Measurements from ENCODE around the gene NCK1.

Gene NCK1

GRCh38 chr3:136904746-136905145 lies 42.7 kb downstream of the NCK1 start:
- no peak for DNase-seq (ENCODE audit: extremely low spot score, insufficient read length, low read depth)
- no peak for FAIRE-seq

GRCh38 chr3:136905549-136905948 lies 43.5 kb downstream of the NCK1 start:
- FAIRE-seq (no peak), DNase-seq (ENCODE audit: extremely low spot score, insufficient read length, low read depth) (no peak)

GRCh38 chr3:136906725-136907124 lies 44.7 kb downstream of the NCK1 start:
- no peak for FAIRE-seq
- DNase-seq (ENCODE audit: extremely low spot score, insufficient read length, low read depth), result no peak

- FAIRE-seq (no peak), DNase-seq (ENCODE audit: extremely low spot score, insufficient read length, low read depth) (no peak)
Observed at GRCh38 chr3:136908297-136908696, 46.3 kb downstream of the NCK1 start.

- DNase-seq (ENCODE audit: extremely low spot score, insufficient read length, low read depth) (no peak), FAIRE-seq (peak; percentile 42)
Observed at GRCh38 chr3:136909187-136909586, 47.2 kb downstream of the NCK1 start.

- DNase-seq (ENCODE audit: extremely low spot score, insufficient read length, low read depth), result no peak
- FAIRE-seq, result no peak
Observed at GRCh38 chr3:136910697-136911096, 48.7 kb downstream of the NCK1 start.

- DNase-seq (ENCODE audit: extremely low spot score, insufficient read length, low read depth) (no peak), FAIRE-seq (no peak)
Observed at GRCh38 chr3:136913168-136913567, 51.2 kb downstream of the NCK1 start.

- DNase-seq (ENCODE audit: extremely low spot score, insufficient read length, low read depth) (no peak), FAIRE-seq (no peak)
Observed at GRCh38 chr3:136914739-136915138, 52.7 kb downstream of the NCK1 start.

- DNase-seq (ENCODE audit: extremely low spot score, insufficient read length, low read depth) (no peak), FAIRE-seq (no peak)
Observed at GRCh38 chr3:136916223-136916622, 54.2 kb downstream of the NCK1 start.

GRCh38 chr3:136919799-136920580 lies 58.0 kb downstream of the NCK1 start:
- FAIRE-seq, result no peak

GRCh38 chr3:136920904-136921611 lies 59.0 kb downstream of the NCK1 start:
- DNase-seq (ENCODE audit: extremely low spot score, insufficient read length, low read depth), result no peak
- FAIRE-seq, result no peak

More at GRCh38 chr3:136919799-136920580, 58.0 kb downstream of the NCK1 start:
- no peak for DNase-seq (ENCODE audit: extremely low spot score, insufficient read length, low read depth)

- DNase-seq (ENCODE audit: extremely low spot score, insufficient read length, low read depth), result no peak
- FAIRE-seq, result peak; percentile 71
Observed at GRCh38 chr3:136925425-136926190, 63.6 kb downstream of the NCK1 start.

- FAIRE-seq, result no peak
- DNase-seq (ENCODE audit: extremely low spot score, insufficient read length, low read depth), result no peak
Observed at GRCh38 chr3:136928240-136928639, 66.2 kb downstream of the NCK1 start.

GRCh38 chr3:136929977-136930670 lies 68.1 kb downstream of the NCK1 start:
- DNase-seq (ENCODE audit: extremely low spot score, insufficient read length, low read depth), result no peak
- FAIRE-seq, result peak; percentile 15

- no peak for DNase-seq (ENCODE audit: extremely low spot score, insufficient read length, low read depth)
- FAIRE-seq, result no peak
Observed at GRCh38 chr3:136931606-136932005, 69.6 kb downstream of the NCK1 start.

GRCh38 chr3:136932523-136932922 lies 70.5 kb downstream of the NCK1 start:
- DNase-seq (ENCODE audit: extremely low spot score, insufficient read length, low read depth) (no peak), FAIRE-seq (peak; percentile 74)

- FAIRE-seq (peak; percentile 9), DNase-seq (ENCODE audit: extremely low spot score, insufficient read length, low read depth) (no peak)
Observed at GRCh38 chr3:136932978-136933772, 71.2 kb downstream of the NCK1 start.

GRCh38 chr3:136937175-136937574 lies 75.2 kb downstream of the NCK1 start:
- FAIRE-seq (no peak), DNase-seq (ENCODE audit: extremely low spot score, insufficient read length, low read depth) (no peak)

GRCh38 chr3:136937851-136938250 lies 75.8 kb downstream of the NCK1 start:
- no peak for DNase-seq (ENCODE audit: extremely low spot score, insufficient read length, low read depth)
- FAIRE-seq, result no peak
